GM18870 (cell line): Measurements from ENCODE around the gene AP5M1.
"Not testable (repeated sequence)": the region's sequence is repeated elsewhere in the genome, so short reads cannot be mapped to it uniquely, and the experiment has no call there.

Experiments used
- ATAC-seq: cut with Tn5 transposase; IDR thresholded peaks from one replicate; pipeline ENCODE4 v1.9.1; 2021; ENCODE audit warnings: moderate library complexity; ENCODE audit not compliant: unreplicated experiment

AP5M1 gene

GRCh38 chr14:57268161-57269069 is at the start of gene AP5M1, which contains the start of gene EXOC5:
Gene AP5M1 (plus strand): TSS chr14:57268971. CDS start chr14:57269315, 344 bp downstream.
Gene EXOC5 (minus strand): TSS chr14:57268905. CDS start chr14:57268648, 257 bp downstream.
- ATAC-seq = peak; percentile 75

- no peak for ATAC-seq
These were observed 46.8 kb upstream of the AP5M1 start for GRCh38 chr14:57221931-57222330.

GRCh38 chr14:57227083-57227482 is 41.7 kb upstream of the AP5M1 start:
- peak; percentile 71 for ATAC-seq

- ATAC-seq = not testable (repeated sequence)
These were observed 40.5 kb upstream of the AP5M1 start for GRCh38 chr14:57228320-57228719.

- no peak for ATAC-seq
These were observed 36.8 kb upstream of the AP5M1 start for GRCh38 chr14:57232006-57232405.

- ATAC-seq = not testable (repeated sequence)
These were observed 28.7 kb upstream of the AP5M1 start for GRCh38 chr14:57240115-57240514.

- no peak for ATAC-seq
These were observed 25.5 kb upstream of the AP5M1 start for GRCh38 chr14:57243320-57243719.

GRCh38 chr14:57244106-57244505 is 24.7 kb upstream of the AP5M1 start:
- no peak for ATAC-seq

- ATAC-seq = no peak
These were observed 22.8 kb upstream of the AP5M1 start for GRCh38 chr14:57245941-57246340.

- no peak for ATAC-seq
These were observed 21.7 kb upstream of the AP5M1 start for GRCh38 chr14:57246933-57247657.

- ATAC-seq = peak; percentile 43
These were observed 13.9 kb upstream of the AP5M1 start for GRCh38 chr14:57254884-57255283.

- not testable (repeated sequence) for ATAC-seq
These were observed 10.6 kb upstream of the AP5M1 start for GRCh38 chr14:57258221-57258620.

GRCh38 chr14:57259672-57260071 is 9.1 kb upstream of the AP5M1 start:
- no peak for ATAC-seq

GRCh38 chr14:57261604-57262003 is 7.2 kb upstream of the AP5M1 start:
- no peak for ATAC-seq

GRCh38 chr14:57262117-57262516 is 6.7 kb upstream of the AP5M1 start:
- ATAC-seq = no peak

GRCh38 chr14:57266065-57266464 is 2.7 kb upstream of the AP5M1 start:
- no peak for ATAC-seq

- ATAC-seq = no peak
These were observed 4.5 kb downstream of the AP5M1 start for GRCh38 chr14:57273236-57273635.

GRCh38 chr14:57274551-57274950 is 5.8 kb downstream of the AP5M1 start:
- ATAC-seq = no peak

- no peak for ATAC-seq
These were observed 6.4 kb downstream of the AP5M1 start for GRCh38 chr14:57275023-57275664.

GRCh38 chr14:57277062-57277461 is 8.3 kb downstream of the AP5M1 start:
- no peak for ATAC-seq

- ATAC-seq = no peak
These were observed 19.0 kb downstream of the AP5M1 start for GRCh38 chr14:57287745-57288144.
